IMR-90 (cell line): ENCODE data around the gene ZNF335. TPM values are rescaled to one million over a fixed set of nuclear protein-coding genes. Genes with fewer than 3 reads are reported as not detected.

ENCODE experiments used
- ATAC-seq: fragments of 200-7000 bp; cut with Tn5 transposase; 2 replicates; pipeline ENCODE4 v1.9.1; 2020; ENCODE audit warnings: low read depth, mild to moderate bottlenecking, moderate library complexity
- BruUV-seq: library from RNA; stranded (reverse); fragments of 400-500 nt; replicated peaks from 2 replicates; lab custom pipeline; 2021; lab: Mats Ljungman, UMichigan
- CTCF ChIA-PET: fragments of 300-600 bp; formaldehyde crosslinking; extraction: SDS; loops from one replicate; lab custom pipeline; 2021; ENCODE audit warnings: antibody characterized with exemption; lab: Yijun Ruan, JAX
- POLR2A ChIA-PET: fragments of 300-600 bp; sonication (Branson Sonifier 250); formaldehyde crosslinking; loops from one replicate; lab custom pipeline; 2022; ENCODE audit warnings: antibody characterized with exemption; ENCODE audit not compliant: unreplicated experiment; lab: Charles Lee
- DNase-seq: peaks from one replicate; pipeline ENCODE4 v3.0.0; 2013
- H2AFZ ChIP-seq: replicated peaks from 2 replicates; pipeline ENCODE3; 2013; ENCODE audit warnings: low read length, mild to moderate bottlenecking; ENCODE audit not compliant: poor library complexity
- H2AK5ac ChIP-seq: 2 replicates; pipeline ENCODE4 v1.6.1; 2013; ENCODE audit warnings: low read depth, low read length, inconsistent platforms
- H2AK9ac ChIP-seq: replicated peaks from 2 replicates; pipeline ENCODE3; 2013; ENCODE audit warnings: mild to moderate bottlenecking, low read depth, low read length, moderate library complexity; ENCODE audit not compliant: poor library complexity
- H2BK120ac ChIP-seq: 2 replicates; pipeline ENCODE4 v1.6.1; 2013; ENCODE audit warnings: low read depth, low read length, inconsistent platforms
- H2BK15ac ChIP-seq: 3 replicates; pipeline ENCODE4 v1.6.1; 2013; ENCODE audit warnings: low read depth, low read length, inconsistent platforms
- H2BK20ac ChIP-seq: 2 replicates; pipeline ENCODE4 v1.6.1; 2013; ENCODE audit warnings: low read depth, mild to moderate bottlenecking, inconsistent platforms, low read length, moderate library complexity
- H2BK5ac ChIP-seq: 2 replicates; pipeline ENCODE4 v1.6.1; 2013; ENCODE audit warnings: mild to moderate bottlenecking, low read depth, low read length, inconsistent platforms; ENCODE audit not compliant: poor library complexity, severe bottlenecking
- H3K14ac ChIP-seq: replicated peaks from 2 replicates; pipeline ENCODE4 v1.6.1; 2013; ENCODE audit warnings: low read depth, low read length, inconsistent platforms
- H3K18ac ChIP-seq: 2 replicates; pipeline ENCODE4 v1.6.1; 2013; ENCODE audit warnings: low read depth, low read length, control low read depth
- H3K23ac ChIP-seq: 2 replicates; pipeline ENCODE4 v1.6.1; 2013; ENCODE audit warnings: low read depth, low read length, inconsistent platforms
- H3K27ac ChIP-seq: 2 replicates; pipeline ENCODE4 v1.5.1; 2013; ENCODE audit warnings: mild to moderate bottlenecking, control low read depth, low read length; ENCODE audit not compliant: insufficient read depth
- H3K27me3 ChIP-seq: 2 replicates; pipeline ENCODE4 v1.6.1; 2013; ENCODE audit warnings: low read length; ENCODE audit not compliant: control insufficient read depth, insufficient read depth
- H3K36me3 ChIP-seq: 2 replicates; pipeline ENCODE4 v1.6.1; 2013; ENCODE audit warnings: low read length, mixed read lengths; ENCODE audit not compliant: control insufficient read depth, insufficient read depth
- H3K4ac ChIP-seq: 2 replicates; pipeline ENCODE4 v1.6.1; 2013; ENCODE audit warnings: low read depth, low read length, inconsistent platforms
- H3K4me1 ChIP-seq: 2 replicates; pipeline ENCODE4 v1.6.1; 2013; ENCODE audit warnings: low read length, mixed read lengths; ENCODE audit not compliant: control insufficient read depth, insufficient read depth
- H3K4me2 ChIP-seq: 2 replicates; pipeline ENCODE4 v1.6.1; 2013; ENCODE audit warnings: low read depth, mild to moderate bottlenecking, control low read depth, low read length, moderate library complexity
- H3K4me3 ChIP-seq: 2 replicates; pipeline ENCODE4 v1.5.1; 2013; ENCODE audit warnings: low read depth, mild to moderate bottlenecking, control low read depth, low read length, moderate library complexity; ENCODE audit not compliant: insufficient read depth
- H3K56ac ChIP-seq: 2 replicates; pipeline ENCODE4 v1.6.1; 2013; ENCODE audit warnings: low read length, inconsistent platforms; ENCODE audit not compliant: insufficient read depth; ENCODE audit errors: extremely low read depth
- H3K79me1 ChIP-seq, 2 experiments: 2 replicates each; pipeline ENCODE4 v1.6.1; 2013; ENCODE audit warnings: low read length in 2 of 2, inconsistent platforms in 1 of 2, low read depth in 1 of 2
- H3K9ac ChIP-seq: 2 replicates; pipeline ENCODE4 v1.6.1; 2013; ENCODE audit warnings: low read depth, low read length, control low read depth
- H3K9me1 ChIP-seq: 2 replicates; pipeline ENCODE4 v1.6.1; 2013; ENCODE audit warnings: low read length, inconsistent platforms; ENCODE audit not compliant: insufficient read depth
- H3K9me3 ChIP-seq: 2 replicates; pipeline ENCODE4 v1.6.1; 2013; ENCODE audit warnings: low read length; ENCODE audit not compliant: control insufficient read depth, insufficient read depth
- H4K20me1 ChIP-seq: 2 replicates; pipeline ENCODE4 v1.6.1; 2013; ENCODE audit warnings: low read length, inconsistent platforms; ENCODE audit not compliant: insufficient read depth
- H4K5ac ChIP-seq: 2 replicates; pipeline ENCODE4 v1.6.1; 2013; ENCODE audit warnings: mild to moderate bottlenecking, low read depth, low read length, control low read depth
- H4K8ac ChIP-seq, 2 experiments: 2 replicates each; pipeline ENCODE4 v1.6.1; 2013; ENCODE audit warnings: low read depth in 2 of 2, low read length in 2 of 2, control low read depth in 1 of 2, inconsistent platforms in 1 of 2
- H4K91ac ChIP-seq: 2 replicates; pipeline ENCODE4 v1.6.1; 2013; ENCODE audit warnings: low read depth, low read length, inconsistent platforms; ENCODE audit not compliant: insufficient read depth
- BHLHE40 ChIP-seq: fragments of 150-350 bp; IDR thresholded peaks from 2 replicates; pipeline ENCODE4 v1.6.1; 2016; ENCODE audit warnings: mild to moderate bottlenecking, low read depth, low read length
- CHD1 ChIP-seq: IDR thresholded peaks from 2 replicates; pipeline ENCODE4 v1.6.1; 2012; ENCODE audit warnings: low read depth, low read length, improper control_type of control experiment
- FOS ChIP-seq: fragments of 150-350 bp; IDR thresholded peaks from 2 replicates; pipeline ENCODE4 v1.6.1; 2016; ENCODE audit warnings: low read depth, low read length
- whole genome bisulfite sequencing, 2 experiments: methylation state at CpG; one replicate each; pipeline versions ENCODE4 v1.1.5 to v1.1.7; 2013; ENCODE audit warnings: missing lambda C conversion rate in 2 of 2; ENCODE audit not compliant: insufficient read length in 1 of 2; ENCODE audit errors: extremely low coverage in 2 of 2; 5-methylcytosine and 5-hydroxymethylcytosine counted together
- dilution Hi-C: fragments of 300-500 bp; cut with HindIII; formaldehyde crosslinking; loops from one replicate; pipeline ENCODE4 v1.14.3; 2018; ENCODE audit warnings: low sequenced_read_pairs; ENCODE audit not compliant: unreplicated experiment
- in situ Hi-C: fragments of 300-500 bp; cut with MboI; formaldehyde crosslinking; loops from 3 replicates; pipeline ENCODE4 v1.14.3; 2019; ENCODE audit warnings: low sequenced_read_pairs, inconsistent platforms, mixed read lengths
- intact Hi-C: fragments of 100-400 bp; cut with micrococcal nuclease; formaldehyde crosslinking; loops from 2 replicates; pipeline ENCODE4 v1.10.0; 2022
- polyA plus RNA-seq, 3 experiments: library from polyadenylated mRNA; depleted of rRNA; stranded (reverse); fragments of >200 nt; gene quantifications; 2 replicates each; pipeline ENCODE4 v1.2.3, GENCODE V29; 2012; ENCODE audit warnings: low replicate concordance in 1 of 3
- total RNA-seq: library from RNA; depleted of rRNA; stranded (reverse); fragments of >200 nt; gene quantifications from 2 replicates; pipeline ENCODE4 v1.2.3, GENCODE V29; 2012

ZNF335 gene
- total and polyA plus RNA-seq, 2 of the 4 experiments (the other 2 are of a cell fraction): 11.8 to 17.8 TPM

DNA sequence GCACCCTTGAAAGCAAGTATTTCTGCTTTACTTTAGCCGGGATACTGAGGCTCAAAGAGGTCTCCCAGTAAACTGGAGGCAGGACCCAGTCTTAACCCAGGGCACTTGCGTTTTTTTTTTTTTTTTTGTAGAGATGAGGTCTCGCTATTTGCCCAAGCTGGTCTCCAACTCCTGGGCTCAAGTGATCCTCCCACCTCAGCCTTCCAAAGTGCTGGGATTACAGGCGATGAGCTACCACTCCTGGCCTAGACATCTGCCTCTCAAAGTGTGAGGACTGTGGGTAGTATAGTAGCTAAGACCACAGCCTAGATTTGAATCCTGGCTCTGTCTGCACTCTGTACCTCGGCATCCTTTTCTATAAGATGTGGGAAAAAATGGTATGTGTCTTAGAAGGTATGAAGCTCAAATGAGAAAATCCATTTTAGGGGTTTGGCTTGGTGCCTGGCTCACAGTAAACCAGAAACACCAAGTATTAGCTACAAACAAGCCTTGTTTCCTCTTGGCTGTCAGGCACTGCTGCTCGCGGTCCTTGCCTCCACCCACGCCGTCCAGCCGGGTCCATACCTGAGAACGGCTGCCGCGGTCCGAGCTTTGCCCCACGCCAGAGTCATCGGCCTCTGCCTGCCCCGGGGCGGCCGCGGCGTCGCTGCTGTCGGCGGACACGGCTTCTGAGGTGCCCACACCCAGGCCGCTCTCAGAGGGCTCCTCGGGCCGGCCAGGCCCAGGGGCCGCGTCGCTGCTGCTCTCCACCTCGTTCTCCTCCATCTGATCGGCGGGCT lies 1.2 kb downstream of the ZNF335 start:
- intact Hi-C loops (loop anchor here (5.0 kb wide), 3 partner anchors 79 to 431 kb away; partner anchors contain the start of genes CTSA, NCOA5 and NEURL2), in situ Hi-C loops (no loop called here), dilution Hi-C loops (no loop called here)
- Histone ChIP-seq H4K20me1 (peaks cover 28% of the 10 kb centered on the region), H3K4ac (peak overlapping the region; percentile 86), H3K23ac (peak overlapping the region; percentile 76; the same call in 1 of the 2 replicates), H2BK20ac (no peak overlapping the region), H3K4me2 (peak overlapping the region; percentile 95), H3K9ac (peak overlapping the region; percentile 78), H3K18ac (no peak overlapping the region; the same call in 1 of the 2 replicates), H2BK5ac (peak overlapping the region; percentile 60), H3K36me3 (peaks cover 28% of the 10 kb centered on the region), H3K9me1 (peaks cover 17% of the 10 kb centered on the region; the same call in 1 of the 2 replicates), H3K27ac (peak overlapping the region; percentile 97), H2AFZ (peak overlapping the region; percentile 100), H2BK15ac (no peak overlapping the region), H2AK5ac (peak overlapping the region; percentile 54), H3K14ac (peak overlapping the region; percentile 92), H3K79me1 (peaks cover 15 to 47% of the 10 kb centered on the region in 2 experiments; a peak in 3 of 4 replicates), H4K8ac (peak overlapping the region; percentile 85 to 91; a peak in 3 of 4 replicates), H3K27me3 (no peaks in the 10 kb centered on the region), H4K91ac (peak overlapping the region; percentile 34; the same call in 1 of the 2 replicates), H3K4me3 (peak overlapping the region; percentile 67), H3K56ac (peak overlapping the region; percentile 82), H4K5ac (peak overlapping the region; percentile 81), H3K9me3 (no peaks in the 10 kb centered on the region), H2AK9ac (peak overlapping the region; percentile 99), H2BK120ac (0 out of 2 replicates have a peak overlapping the region, but pooled peaks have one; percentile 71), H3K4me1 (peaks cover 13% of the 10 kb centered on the region)
- 42% methylated on average over 13 of the region's 34 CpGs; no CpG with 5 or more reads in 1 of the 2 experiments for WGBS, 2 experiments
- DNase-seq (peak; percentile 19), ATAC-seq (no peak)
- ChIA-PET POLR2A (interaction anchor here (0.7 to 1.3 kb wide), 2 partner anchors 8 to 37 kb away, joined by 3 to 8 read pairs; no protein-coding TSS in a partner anchor), CTCF (interaction anchor here (0.6 to 3.0 kb wide), 6 partner anchors 11 to 117 kb away, joined by 3 to 13 read pairs (median 3); no protein-coding TSS in a partner anchor)
- BruUV-seq: no TSS peak
- TF ChIP-seq CHD1 (no peak), BHLHE40 (no peak), FOS (no peak)
